AG04450 (cell line): ENCODE data around the gene ABHD14A. TPM values are rescaled to one million over a fixed set of nuclear protein-coding genes. Genes with fewer than 3 reads are reported as not detected.

Source experiments
- CTCF ChIA-PET: fragments of 300-600, 350-600 bp; formaldehyde crosslinking; extraction: SDS; loops from one replicate; lab custom pipeline; 2022; ENCODE audit warnings: antibody characterized with exemption, inconsistent platforms; lab: Charles Lee
- POLR2A ChIA-PET: fragments of 350-600 bp; formaldehyde crosslinking; extraction: SDS; loops from one replicate; lab custom pipeline; 2021; ENCODE audit warnings: antibody characterized with exemption, inconsistent platforms; lab: Yijun Ruan, JAX
- DNase-seq: peaks from one replicate; pipeline ENCODE4 v3.0.0-alpha.2; 2011; ENCODE audit warnings: low read depth, low spot score
- H3K27ac ChIP-seq: one replicate; pipeline ENCODE4 v1.5.1; 2012; ENCODE audit warnings: low read depth, low read length, control low read depth
- H3K27me3 ChIP-seq: one replicate; pipeline ENCODE4 v1.6.0; 2012; ENCODE audit warnings: low read length; ENCODE audit not compliant: control insufficient read depth, insufficient read depth
- H3K4me3 ChIP-seq: 2 replicates; pipeline ENCODE4 v1.5.1; 2011; ENCODE audit warnings: mild to moderate bottlenecking, low read depth, low read length, control low read depth
- H3K9me3 ChIP-seq: 2 replicates; pipeline ENCODE4 v1.5.1; 2012; ENCODE audit warnings: low read length; ENCODE audit not compliant: control insufficient read depth, insufficient read depth
- polyA plus RNA-seq: library from polyadenylated mRNA; depleted of rRNA; stranded (reverse); fragments of >200 nt; gene quantifications from 2 replicates; pipeline ENCODE4 v1.2.3, GENCODE V29; 2011
- TF ChIP-seq, protein P1 (sequence below): IDR thresholded peaks from 2 replicates; pipeline ENCODE4 v1.5.1; 2011; ENCODE audit warnings: low read depth, low read length, control low read depth, inconsistent platforms

ABHD14A gene
- polyA plus RNA-seq, 1 experiment = 8.2 TPM

DNA sequence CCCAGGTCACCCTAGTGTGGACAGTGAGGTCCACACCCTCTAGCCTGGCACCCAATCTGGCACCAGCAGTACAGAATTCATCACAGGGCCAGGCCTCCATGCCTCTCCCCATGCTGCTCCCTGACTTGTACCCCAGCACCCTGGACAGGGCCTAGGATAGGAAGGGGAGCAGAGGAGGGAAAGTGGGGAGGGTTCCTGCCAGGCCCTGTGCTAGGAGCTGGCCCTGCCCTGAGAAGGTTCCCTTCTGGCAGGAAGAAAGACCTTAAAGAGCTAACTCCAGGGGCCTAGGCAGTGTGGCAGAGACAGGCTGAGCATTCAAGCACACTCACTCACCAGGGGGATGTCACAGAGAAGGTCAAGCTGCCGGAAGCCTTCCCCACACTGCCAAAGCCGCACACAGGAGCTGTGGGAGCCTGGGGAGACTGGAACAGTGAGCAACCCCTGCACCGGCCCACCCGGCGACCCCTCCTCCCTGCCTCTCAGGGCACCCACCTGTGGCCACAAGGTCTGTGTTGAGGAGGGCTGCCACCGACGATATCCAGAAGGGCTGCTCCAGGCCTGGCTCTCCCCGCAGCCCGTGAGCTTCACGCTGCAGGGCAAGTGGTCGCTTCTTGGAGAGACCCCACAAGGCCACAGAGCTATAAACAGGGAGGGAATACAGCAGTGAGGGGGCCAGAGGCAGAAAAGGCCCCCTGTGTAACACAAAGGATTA is 40.6 kb upstream of the ABHD14A start:
- ChIA-PET CTCF (no interaction called here), POLR2A (interaction anchor here (0.6 kb wide), 1 partner anchor 20 kb away, joined by 4 read pairs; no protein-coding TSS in a partner anchor)

DNA sequence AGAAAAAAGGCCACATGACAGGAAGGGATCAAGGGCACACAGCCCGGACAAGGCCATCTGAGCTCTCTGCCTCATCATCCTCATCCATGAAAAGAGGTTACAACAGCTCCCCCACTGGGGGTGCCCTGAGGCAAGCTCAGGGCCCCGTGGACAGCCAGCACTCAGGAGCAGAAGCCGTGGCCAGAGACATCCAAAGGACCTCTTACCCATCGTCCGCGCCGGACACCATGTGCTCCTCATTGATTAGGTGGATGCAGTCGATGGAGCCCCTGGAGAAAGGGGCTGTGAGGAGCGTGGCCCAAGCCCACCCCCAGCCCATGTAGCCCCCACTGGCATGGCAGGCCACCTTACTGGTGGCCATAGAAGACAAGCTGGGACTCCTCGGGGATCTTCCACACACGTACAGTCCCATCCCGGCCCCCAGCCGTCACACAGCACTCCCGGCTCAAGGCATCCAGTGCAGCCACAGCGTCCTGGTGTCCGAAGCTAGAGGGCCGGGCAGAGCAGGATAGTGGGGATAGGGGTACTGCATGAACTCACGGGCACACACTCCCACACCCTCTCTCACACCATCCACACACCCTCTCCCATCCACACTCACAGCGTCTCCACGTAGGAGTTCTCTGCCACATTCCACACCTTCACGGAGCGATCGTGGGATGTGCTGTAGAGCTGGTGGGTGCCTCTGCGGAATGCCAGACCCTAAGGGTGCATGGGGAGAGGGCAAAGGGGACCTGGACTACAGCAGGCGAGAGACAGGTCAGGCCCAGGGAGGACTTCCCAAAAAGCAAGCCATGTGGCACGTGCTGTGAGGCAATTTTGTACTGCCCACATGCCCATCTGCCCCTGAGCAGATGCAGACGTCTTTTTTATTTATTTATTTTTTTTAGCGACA is 39.6 kb upstream of the ABHD14A start:
- POLR2A ChIA-PET = no interaction called here
- Histone ChIP-seq H3K27me3 (no peaks in the 10 kb centered on the region), H3K27ac (no peak overlapping the region), H3K9me3 (no peaks in the 10 kb centered on the region), H3K4me3 (no peak overlapping the region)
- TF ChIP-seq, protein P1, sequence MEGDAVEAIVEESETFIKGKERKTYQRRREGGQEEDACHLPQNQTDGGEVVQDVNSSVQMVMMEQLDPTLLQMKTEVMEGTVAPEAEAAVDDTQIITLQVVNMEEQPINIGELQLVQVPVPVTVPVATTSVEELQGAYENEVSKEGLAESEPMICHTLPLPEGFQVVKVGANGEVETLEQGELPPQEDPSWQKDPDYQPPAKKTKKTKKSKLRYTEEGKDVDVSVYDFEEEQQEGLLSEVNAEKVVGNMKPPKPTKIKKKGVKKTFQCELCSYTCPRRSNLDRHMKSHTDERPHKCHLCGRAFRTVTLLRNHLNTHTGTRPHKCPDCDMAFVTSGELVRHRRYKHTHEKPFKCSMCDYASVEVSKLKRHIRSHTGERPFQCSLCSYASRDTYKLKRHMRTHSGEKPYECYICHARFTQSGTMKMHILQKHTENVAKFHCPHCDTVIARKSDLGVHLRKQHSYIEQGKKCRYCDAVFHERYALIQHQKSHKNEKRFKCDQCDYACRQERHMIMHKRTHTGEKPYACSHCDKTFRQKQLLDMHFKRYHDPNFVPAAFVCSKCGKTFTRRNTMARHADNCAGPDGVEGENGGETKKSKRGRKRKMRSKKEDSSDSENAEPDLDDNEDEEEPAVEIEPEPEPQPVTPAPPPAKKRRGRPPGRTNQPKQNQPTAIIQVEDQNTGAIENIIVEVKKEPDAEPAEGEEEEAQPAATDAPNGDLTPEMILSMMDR = no peak
- DNase-seq = no peak
- CTCF ChIA-PET = no interaction called here

More for the DNA sequence above, 40.6 kb upstream of the ABHD14A start:
- Histone ChIP-seq H3K9me3 (no peaks in the 10 kb centered on the region), H3K4me3 (no peak overlapping the region), H3K27me3 (no peaks in the 10 kb centered on the region), H3K27ac (no peak overlapping the region)
- TF ChIP-seq, protein P1 = no peak
- no peak for DNase-seq

DNA sequence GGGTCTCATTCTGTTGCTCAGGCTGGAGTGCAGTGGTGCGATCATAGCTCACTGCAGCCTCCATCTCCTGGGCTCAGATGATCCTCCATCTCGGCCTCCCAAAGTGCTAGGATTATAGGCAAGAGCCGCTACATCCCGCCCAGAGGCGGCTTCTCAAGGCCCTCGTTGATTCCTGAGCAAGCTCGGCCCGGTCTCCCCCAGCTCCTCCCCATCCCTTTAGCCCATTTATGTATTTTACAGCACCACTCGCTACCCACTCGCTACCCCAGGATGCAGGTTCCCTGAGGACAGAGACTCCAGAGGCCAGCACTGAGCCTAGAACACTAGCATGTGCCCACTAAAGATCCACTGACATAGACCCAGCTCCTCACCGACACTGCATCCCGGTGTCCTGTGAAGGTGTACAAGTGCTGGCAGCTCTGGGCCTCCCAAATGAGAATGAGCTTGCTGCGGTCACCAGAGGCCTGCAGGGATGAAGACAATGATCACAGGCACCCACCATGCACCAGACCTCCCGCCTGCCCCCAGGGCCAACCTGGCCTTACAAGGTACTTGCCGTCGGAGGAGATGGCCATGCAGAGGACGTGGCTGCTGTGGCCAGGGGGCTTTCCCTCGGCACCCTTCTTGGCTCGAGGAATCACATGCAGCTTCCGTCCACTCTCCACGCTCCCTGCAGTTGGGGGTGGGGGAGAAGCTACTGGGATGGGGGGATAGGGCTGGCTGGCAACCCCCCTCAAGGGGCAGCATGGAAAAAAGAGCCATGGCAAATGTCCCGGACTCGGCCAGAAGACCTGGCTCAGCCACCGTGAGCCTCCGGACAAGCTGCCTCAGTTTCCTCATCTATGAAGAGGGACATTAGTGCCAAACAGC is 38.7 kb upstream of the ABHD14A start:
- TF ChIP-seq, protein P1 = no peak
- DNase-seq = no peak
- CTCF ChIA-PET = no interaction called here
- H3K9me3 ChIP-seq = no peaks in the 10 kb centered on the region
- H3K4me3 ChIP-seq = no peak overlapping the region
- H3K27ac ChIP-seq = no peak overlapping the region
- H3K27me3 ChIP-seq = no peaks in the 10 kb centered on the region
- POLR2A ChIA-PET = no interaction called here

DNA sequence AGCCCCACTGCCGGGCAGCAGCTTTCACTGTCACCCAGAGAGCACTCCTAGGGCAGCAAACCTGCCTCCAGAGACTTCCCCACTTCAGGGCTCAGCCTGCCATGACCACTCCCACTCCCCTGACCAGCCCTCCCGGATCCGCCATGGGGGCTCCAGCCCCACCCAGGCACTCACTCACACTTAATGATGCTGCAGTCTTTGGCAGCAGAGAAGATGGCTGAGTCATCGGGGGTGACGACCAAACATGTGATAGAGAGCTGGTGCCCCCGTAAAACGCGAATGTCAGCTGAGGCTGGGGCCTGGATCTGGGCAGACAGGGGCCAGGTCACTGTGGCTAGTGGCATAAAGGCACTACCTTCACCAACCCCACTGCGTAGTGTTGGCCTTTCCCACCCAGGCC is 37.9 kb upstream of the ABHD14A start:
- TF ChIP-seq, protein P1 = no peak
- no peak for DNase-seq
- Histone ChIP-seq H3K27ac (no peak overlapping the region), H3K27me3 (no peaks in the 10 kb centered on the region), H3K9me3 (no peaks in the 10 kb centered on the region; the same call in 1 of the 2 replicates), H3K4me3 (no peak overlapping the region)
- ChIA-PET POLR2A (no interaction called here), CTCF (no interaction called here)
